ENCODE results near the gene SIX5. TPM values are rescaled to one million over a fixed set of nuclear protein-coding genes. Genes with fewer than 3 reads are reported as not detected.
A peak's percentile ranks its signal among the peaks of the same experiment; 100 is the strongest.

The SIX5 gene
- total and polyA plus RNA-seq, 9 of the 15 experiments (the other 6 are each of a cell fraction or from before 2014, with no cell fraction given), result 1.4 to 17.2 (median 7.4) TPM; not detected in 2

DNA sequence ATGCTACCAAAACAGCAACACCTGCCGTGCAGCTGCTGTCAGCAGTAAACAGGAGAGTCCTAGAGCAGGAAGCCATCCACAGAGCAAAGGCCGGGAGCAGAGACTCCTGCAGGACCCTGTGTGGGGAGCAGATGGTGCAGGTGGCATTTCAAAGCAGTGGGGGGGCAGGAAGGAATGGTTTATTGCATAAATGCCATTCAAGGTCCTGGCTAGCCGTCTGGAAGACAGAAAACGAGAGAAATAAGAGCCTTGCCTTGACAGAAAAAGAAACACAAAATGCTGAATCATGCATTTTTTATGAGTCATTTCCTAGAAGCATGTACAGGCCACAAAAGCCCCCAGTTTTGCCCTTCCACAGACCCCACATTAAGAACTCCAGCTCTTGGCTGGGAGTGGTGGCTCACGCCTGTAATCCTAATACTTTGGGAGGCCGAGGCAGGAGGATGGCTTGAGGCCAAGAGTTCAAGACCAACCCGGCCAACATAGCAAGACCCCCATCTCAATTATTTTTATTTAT lies 40.6 kb upstream of the SIX5 start (continued):
- TF ChIP-seq OTX1 (CRISPR knock-in tag; IDR thresholded peaks at IDR 0.05) (no peak), ZBTB1 (CRISPR knock-in tag; IDR thresholded peaks at IDR 0.05; ENCODE audit: borderline replicate concordance, low read depth) (no peak), NCOR1 (IDR thresholded peaks at IDR 0.05) (peak; percentile 22), ZNF384 (IDR thresholded peaks at IDR 0.05; ENCODE audit: low read depth, low read length) (0 out of 2 replicates have a peak, but pooled peaks have one; percentile 15), ARID2 (IDR thresholded peaks at IDR 0.05) (no peak), RAD21 (CRISPR knock-in tag; conservative IDR thresholded peaks at IDR 0.05 in 1 of 2, IDR thresholded peaks at IDR 0.05 in 1 of 2) (no peak), C11orf30 (IDR thresholded peaks at IDR 0.05; ENCODE audit: low read depth) (peak; percentile 100), MTA3 (IDR thresholded peaks at IDR 0.05; ENCODE audit: borderline replicate concordance) (peak; percentile 29; the same call in 1 of the 2 replicates), E2F8 (IDR thresholded peaks at IDR 0.05; ENCODE audit: low read depth, partially characterized antibody) (no peak), NKRF (IDR thresholded peaks at IDR 0.05; ENCODE audit: borderline replicate concordance) (no peak), ZNF551 (CRISPR knock-in tag; IDR thresholded peaks at IDR 0.05) (no peak), DPF2 (IDR thresholded peaks at IDR 0.05) (peak; percentile 92), ZFP36 (IDR thresholded peaks at IDR 0.05; ENCODE audit: low read depth, low read length, partially characterized antibody) (no peak), NR2C2 (CRISPR knock-in tag; IDR thresholded peaks at IDR 0.05) (no peak), NR2C2 (tag; IDR thresholded peaks at IDR 0.05) (no peak), ZNF24 (IDR thresholded peaks at IDR 0.05) (no peak), SMC3 (conservative IDR thresholded peaks at IDR 0.05; ENCODE audit: insufficient read depth, low read depth, low read length) (no peak), NRF1 (conservative IDR thresholded peaks at IDR 0.05 in 1 of 2, IDR thresholded peaks at IDR 0.05 in 1 of 2) (no peak)
- TF ChIP-seq, protein P1, sequence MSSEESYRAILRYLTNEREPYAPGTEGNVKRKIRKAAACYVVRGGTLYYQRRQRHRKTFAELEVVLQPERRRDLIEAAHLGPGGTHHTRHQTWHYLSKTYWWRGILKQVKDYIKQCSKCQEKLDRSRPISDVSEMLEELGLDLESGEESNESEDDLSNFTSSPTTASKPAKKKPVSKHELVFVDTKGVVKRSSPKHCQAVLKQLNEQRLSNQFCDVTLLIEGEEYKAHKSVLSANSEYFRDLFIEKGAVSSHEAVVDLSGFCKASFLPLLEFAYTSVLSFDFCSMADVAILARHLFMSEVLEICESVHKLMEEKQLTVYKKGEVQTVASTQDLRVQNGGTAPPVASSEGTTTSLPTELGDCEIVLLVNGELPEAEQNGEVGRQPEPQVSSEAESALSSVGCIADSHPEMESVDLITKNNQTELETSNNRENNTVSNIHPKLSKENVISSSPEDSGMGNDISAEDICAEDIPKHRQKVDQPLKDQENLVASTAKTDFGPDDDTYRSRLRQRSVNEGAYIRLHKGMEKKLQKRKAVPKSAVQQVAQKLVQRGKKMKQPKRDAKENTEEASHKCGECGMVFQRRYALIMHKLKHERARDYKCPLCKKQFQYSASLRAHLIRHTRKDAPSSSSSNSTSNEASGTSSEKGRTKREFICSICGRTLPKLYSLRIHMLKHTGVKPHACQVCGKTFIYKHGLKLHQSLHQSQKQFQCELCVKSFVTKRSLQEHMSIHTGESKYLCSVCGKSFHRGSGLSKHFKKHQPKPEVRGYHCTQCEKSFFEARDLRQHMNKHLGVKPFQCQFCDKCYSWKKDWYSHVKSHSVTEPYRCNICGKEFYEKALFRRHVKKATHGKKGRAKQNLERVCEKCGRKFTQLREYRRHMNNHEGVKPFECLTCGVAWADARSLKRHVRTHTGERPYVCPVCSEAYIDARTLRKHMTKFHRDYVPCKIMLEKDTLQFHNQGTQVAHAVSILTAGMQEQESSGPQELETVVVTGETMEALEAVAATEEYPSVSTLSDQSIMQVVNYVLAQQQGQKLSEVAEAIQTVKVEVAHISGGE (CRISPR knock-in tag; IDR thresholded peaks at IDR 0.05), result no peak
